Measurements from ENCODE around the gene FABP6.
"Not testable (repeated sequence)": the region's sequence is repeated elsewhere in the genome, so short reads cannot be mapped to it uniquely, and the experiment has no call there.

The FABP6 gene

GRCh38 chr5:160229190-160229742, at the start of gene FABP6:
Gene FABP6 (plus strand): TSS chr5:160229506. CDS start chr5:160229558, 52 bp downstream.
- DNase-seq, result no peak

GRCh38 chr5:160180931-160181330, 48.4 kb upstream of the FABP6 start:
- no peak for DNase-seq

GRCh38 chr5:160181965-160182622, 47.2 kb upstream of the FABP6 start:
- no peak for DNase-seq

- no peak for DNase-seq
Measured at GRCh38 chr5:160183075-160183474, 46.2 kb upstream of the FABP6 start.

- no peak for DNase-seq
Measured at GRCh38 chr5:160185626-160186360, 43.5 kb upstream of the FABP6 start.

GRCh38 chr5:160186480-160186879, 42.8 kb upstream of the FABP6 start:
- DNase-seq, result no peak

- no peak for DNase-seq
Measured at GRCh38 chr5:160187091-160187490, 42.2 kb upstream of the FABP6 start.

GRCh38 chr5:160188141-160189015, 40.9 kb upstream of the FABP6 start:
- no peak for DNase-seq

GRCh38 chr5:160192424-160192823, 36.9 kb upstream of the FABP6 start:
- no peak for DNase-seq

GRCh38 chr5:160193076-160193475, 36.2 kb upstream of the FABP6 start:
- not testable (repeated sequence) for DNase-seq

GRCh38 chr5:160193790-160194189, 35.5 kb upstream of the FABP6 start:
- DNase-seq, result not testable (repeated sequence)

GRCh38 chr5:160197341-160198144, 31.8 kb upstream of the FABP6 start:
- DNase-seq, result no peak

- DNase-seq, result no peak
Measured at GRCh38 chr5:160198146-160198545, 31.2 kb upstream of the FABP6 start.

GRCh38 chr5:160198841-160199409, 30.4 kb upstream of the FABP6 start:
- DNase-seq, result no peak

- DNase-seq, result no peak
Measured at GRCh38 chr5:160199410-160199911, 29.8 kb upstream of the FABP6 start.

GRCh38 chr5:160207061-160207460, 22.2 kb upstream of the FABP6 start:
- DNase-seq, result no peak

GRCh38 chr5:160209917-160210316, 19.4 kb upstream of the FABP6 start:
- DNase-seq, result no peak

GRCh38 chr5:160210606-160211005, 18.7 kb upstream of the FABP6 start:
- no peak for DNase-seq

- no peak for DNase-seq
Measured at GRCh38 chr5:160211352-160211751, 18.0 kb upstream of the FABP6 start.

GRCh38 chr5:160213537-160213936, 15.8 kb upstream of the FABP6 start:
- DNase-seq, result no peak

GRCh38 chr5:160219356-160219755, 9.9 kb upstream of the FABP6 start:
- no peak for DNase-seq

GRCh38 chr5:160221082-160221481, 8.2 kb upstream of the FABP6 start:
- DNase-seq, result no peak
